ENCODE measurements around the gene GATAD2A.

GATAD2A gene

DNA sequence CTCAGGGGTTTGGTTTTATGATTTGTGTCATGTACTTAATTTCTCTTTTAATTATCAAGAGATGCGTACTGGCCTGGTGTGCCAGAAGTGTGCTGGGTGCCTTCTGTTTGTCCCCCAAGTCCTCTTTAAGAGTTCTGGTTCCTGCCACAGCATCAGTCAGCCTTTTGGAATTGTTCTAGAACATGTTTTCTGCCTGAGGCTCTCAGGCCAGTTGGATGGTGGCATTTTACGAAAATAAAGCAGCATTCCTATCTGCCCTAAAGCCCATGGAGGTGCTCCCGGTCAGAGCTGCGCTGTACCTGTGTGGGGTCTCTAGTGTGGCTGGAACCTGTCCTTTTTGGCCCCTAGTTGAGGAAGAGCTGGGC lies 55.8 kb downstream of the GATAD2A start:
- TF ChIP-seq, protein P1, sequence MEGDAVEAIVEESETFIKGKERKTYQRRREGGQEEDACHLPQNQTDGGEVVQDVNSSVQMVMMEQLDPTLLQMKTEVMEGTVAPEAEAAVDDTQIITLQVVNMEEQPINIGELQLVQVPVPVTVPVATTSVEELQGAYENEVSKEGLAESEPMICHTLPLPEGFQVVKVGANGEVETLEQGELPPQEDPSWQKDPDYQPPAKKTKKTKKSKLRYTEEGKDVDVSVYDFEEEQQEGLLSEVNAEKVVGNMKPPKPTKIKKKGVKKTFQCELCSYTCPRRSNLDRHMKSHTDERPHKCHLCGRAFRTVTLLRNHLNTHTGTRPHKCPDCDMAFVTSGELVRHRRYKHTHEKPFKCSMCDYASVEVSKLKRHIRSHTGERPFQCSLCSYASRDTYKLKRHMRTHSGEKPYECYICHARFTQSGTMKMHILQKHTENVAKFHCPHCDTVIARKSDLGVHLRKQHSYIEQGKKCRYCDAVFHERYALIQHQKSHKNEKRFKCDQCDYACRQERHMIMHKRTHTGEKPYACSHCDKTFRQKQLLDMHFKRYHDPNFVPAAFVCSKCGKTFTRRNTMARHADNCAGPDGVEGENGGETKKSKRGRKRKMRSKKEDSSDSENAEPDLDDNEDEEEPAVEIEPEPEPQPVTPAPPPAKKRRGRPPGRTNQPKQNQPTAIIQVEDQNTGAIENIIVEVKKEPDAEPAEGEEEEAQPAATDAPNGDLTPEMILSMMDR (IDR thresholded peaks at IDR 0.05; ENCODE audit: low read depth, low read length) = no peak
- peak in 1 of 2 donors; percentile 16 for DNase-seq (ENCODE audit: low read depth in 2 of 2)
- H3K4me3 ChIP-seq (replicated peaks in 1 of 2; ENCODE audit: low read depth in 2 of 2, low read length in 2 of 2) = no peak overlapping the region

DNA sequence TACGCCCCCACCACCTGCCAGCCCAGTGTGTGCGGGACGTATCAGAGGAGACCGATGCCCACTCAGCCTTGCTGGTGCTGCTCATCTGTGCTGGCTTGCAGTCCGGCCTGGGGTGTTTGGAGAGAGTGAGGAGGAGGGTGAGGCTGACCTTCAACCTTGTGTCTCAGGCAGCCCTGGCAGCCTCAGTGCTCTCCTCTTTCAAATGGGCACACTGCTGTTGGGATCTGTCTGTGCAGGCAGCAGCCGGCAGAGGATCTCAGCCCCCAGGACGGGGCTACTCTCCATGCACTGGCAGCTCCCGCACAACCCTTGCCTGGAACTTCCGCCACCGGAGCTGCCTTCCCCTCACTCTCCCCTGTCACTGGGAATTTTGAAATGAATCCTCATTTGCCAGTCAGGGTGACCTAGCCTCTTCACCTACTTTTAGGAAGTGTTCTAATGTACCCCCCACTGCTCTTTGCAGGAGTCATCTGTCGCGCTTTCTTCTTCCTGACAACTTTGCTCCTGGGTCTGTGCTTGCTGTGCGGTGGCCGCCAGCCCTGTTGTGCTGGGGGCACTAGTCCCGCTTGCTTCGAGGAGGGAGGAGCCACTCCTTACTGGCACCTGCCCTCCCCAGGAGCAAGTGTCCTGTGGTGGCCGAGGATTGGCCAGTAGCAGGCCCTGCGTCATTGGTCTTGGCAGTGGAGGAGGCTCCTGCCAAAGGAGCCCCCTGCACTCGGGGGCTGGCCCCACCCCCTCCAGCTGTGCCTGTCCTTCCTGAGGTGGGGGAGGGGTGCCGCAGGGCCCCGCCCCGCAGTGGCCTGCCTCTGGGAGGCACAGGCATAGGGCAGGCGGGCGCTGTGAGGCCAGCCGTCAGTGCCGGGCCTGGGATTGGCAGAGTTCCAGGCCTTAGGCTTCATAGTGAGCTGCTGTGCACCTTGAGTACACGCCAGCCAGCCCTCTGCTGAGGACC lies 56.5 kb downstream of the GATAD2A start:
- H3K4me3 ChIP-seq (replicated peaks in 1 of 2; ENCODE audit: low read depth in 2 of 2, low read length in 2 of 2) = no peak overlapping the region
- TF ChIP-seq, protein P1 (IDR thresholded peaks at IDR 0.05; ENCODE audit: low read depth, low read length) = no peak
- peak; percentile 42 to 70 for DNase-seq (ENCODE audit: low read depth in 2 of 2)

DNA sequence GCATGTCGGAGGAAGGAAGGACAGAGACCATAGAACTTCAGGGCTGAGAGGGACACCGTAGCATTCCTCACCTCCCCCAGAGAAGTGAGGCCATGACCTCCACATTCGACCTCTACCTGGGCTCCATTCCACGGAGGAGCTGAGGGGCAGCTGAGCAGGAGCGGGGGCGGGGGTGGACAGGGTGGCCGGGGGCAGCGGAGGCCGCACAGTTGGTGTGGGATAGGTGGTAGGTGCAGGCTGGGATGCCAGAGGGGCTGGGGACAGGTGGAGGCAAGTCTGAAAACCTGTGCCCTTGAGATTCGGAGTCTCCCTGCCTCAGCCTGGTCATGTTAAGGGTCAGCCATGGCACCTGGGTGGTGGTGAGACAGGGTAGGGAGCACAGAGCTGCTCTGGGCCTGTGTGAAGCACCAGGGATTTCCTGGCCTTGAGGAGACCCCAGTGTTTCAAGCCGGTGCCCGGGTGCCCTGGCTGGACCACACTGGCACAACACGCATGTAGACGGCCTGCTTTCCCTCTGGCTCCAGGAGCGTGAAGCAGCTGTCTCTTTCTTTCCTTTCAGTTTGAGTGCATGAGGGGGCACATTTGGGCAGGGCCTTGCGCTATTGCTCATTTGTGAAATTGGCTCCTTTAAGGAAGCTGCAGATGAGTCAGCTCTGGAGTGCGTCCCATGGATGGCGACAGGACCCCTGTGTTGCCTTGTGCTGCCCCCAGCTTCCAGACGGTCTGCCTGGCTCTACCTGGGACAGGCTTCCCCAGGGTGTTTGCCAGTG lies 58.1 kb downstream of the GATAD2A start:
- peak; percentile 77 to 82 for DNase-seq (ENCODE audit: low read depth in 2 of 2)
- no peak overlapping the region for H3K4me3 ChIP-seq (replicated peaks in 1 of 2; ENCODE audit: low read depth in 2 of 2, low read length in 2 of 2)
- TF ChIP-seq, protein P1 (IDR thresholded peaks at IDR 0.05; ENCODE audit: low read depth, low read length) = no peak

DNA sequence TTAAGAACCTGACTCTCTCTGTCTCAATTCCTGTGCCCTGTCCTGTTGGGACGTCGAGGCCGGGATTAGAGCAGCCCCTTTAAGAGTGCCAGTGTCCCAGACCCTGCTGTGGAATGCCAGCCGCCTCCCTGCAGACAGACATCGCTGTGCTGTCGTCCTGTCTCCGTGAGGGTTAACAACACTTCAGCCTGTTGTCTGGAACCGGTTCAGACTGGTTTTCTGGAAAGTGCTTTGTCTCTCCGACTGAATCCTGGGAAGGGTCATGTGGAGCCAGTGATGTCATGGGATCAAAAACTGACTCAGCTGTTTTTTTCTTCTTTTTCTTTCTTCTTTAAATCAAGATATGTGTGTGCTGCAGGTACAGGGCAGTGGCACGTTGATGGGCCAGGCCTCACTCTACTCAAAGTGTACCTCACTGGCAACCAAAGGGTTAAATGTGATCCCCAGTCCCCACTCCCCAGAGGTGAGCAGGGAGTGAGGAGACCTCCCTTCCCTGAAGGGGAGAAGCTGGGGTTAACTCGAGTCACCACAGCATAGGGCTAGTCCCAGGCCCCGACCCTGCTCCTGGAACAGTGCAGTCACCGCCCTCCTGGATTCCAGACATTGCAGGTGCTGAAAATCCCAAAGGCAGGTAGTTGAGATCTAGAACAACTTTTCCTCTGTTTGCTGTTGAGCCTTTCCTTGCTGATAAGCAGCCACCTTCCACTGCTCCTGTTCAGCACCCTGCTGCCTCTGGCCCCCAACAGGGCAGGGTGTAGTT lies 59.0 kb downstream of the GATAD2A start:
- peak; percentile 75 to 78 for DNase-seq (ENCODE audit: low read depth in 2 of 2)
- no peak overlapping the region for H3K4me3 ChIP-seq (replicated peaks in 1 of 2; ENCODE audit: low read depth in 2 of 2, low read length in 2 of 2)
- TF ChIP-seq, protein P1 (IDR thresholded peaks at IDR 0.05; ENCODE audit: low read depth, low read length) = no peak

DNA sequence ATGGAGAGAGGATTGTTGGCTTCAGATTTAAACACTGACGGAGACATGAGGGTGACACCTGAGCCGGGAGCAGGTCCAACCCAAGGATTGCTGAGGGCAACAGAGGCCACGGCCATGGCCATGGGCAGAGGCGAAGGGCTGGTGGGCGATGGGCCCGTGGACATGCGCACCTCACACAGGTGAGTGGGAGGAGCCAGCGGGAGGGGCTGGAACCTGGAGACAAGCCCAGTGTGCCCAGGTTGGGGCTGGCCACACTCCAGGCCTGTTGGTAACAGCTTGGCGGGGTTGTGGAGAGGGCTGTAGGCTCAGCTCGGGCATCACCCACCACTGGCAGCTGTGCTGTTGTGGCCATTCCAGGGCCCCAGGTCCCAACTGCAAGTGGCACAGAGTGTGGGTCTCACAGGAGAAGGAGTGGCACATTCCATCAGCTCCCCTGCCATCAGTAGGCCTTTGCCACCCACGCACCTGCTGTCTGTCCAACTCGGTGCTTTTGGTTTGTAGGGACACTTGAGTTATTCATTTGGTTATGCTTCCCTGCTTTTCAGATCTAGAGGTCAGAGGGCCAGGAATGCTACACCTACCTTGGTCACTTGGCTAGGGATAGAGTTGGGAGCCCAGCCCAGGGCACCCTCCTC lies 60.1 kb downstream of the GATAD2A start:
- TF ChIP-seq, protein P1 (IDR thresholded peaks at IDR 0.05; ENCODE audit: low read depth, low read length) = no peak

DNA sequence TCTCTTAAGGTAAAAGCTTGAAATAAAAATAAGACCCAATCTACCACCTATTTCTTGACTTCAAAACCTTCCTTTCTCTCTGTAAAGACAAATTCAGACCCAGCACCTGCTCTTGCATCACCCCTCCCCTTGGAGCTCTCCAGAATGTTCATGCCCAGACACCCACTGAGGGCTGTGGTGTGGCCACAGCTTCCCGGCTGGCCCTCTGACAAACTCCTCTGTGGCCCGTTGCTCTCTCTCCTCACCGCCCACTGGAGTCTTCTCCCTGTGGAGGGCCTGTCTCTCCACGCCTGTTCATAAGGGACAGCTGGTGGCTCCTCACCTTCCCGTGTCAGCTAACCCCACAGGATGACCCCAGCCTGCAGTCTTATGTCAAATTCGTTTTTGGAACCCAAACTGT lies 60.7 kb downstream of the GATAD2A start:
- TF ChIP-seq, protein P1 (IDR thresholded peaks at IDR 0.05; ENCODE audit: low read depth, low read length) = no peak
- H3K4me3 ChIP-seq (replicated peaks in 1 of 2; ENCODE audit: low read depth in 2 of 2, low read length in 2 of 2) = no peak overlapping the region
- no peak for DNase-seq (ENCODE audit: low read depth in 2 of 2)

More for the DNA sequence above, 60.1 kb downstream of the GATAD2A start:
- DNase-seq (ENCODE audit: low read depth in 2 of 2) = no peak
- no peak overlapping the region for H3K4me3 ChIP-seq (replicated peaks in 1 of 2; ENCODE audit: low read depth in 2 of 2, low read length in 2 of 2)

All from cardiac fibroblast (primary cell).